ENCODE results near the gene HERC4. TPM values are rescaled to one million over a fixed set of nuclear protein-coding genes. Genes with fewer than 3 reads are reported as not detected.

The HERC4 gene
- total RNA-seq, 3 donors from 2014 or later = 54.1 to 72.2 (median 62.3) TPM

GRCh38 chr10:68112837-68113236, 37.8 kb upstream of the HERC4 start:
- intact Hi-C loops (cut with DNase I, micrococcal nuclease) = no loop called here
- no peak for DNase-seq
- H3K36me3 ChIP-seq (ENCODE audit: low read depth) = no peaks in the 10 kb centered on the region
- no peak for TF ChIP-seq CTCF (IDR thresholded peaks at IDR 0.05)
- no peak overlapping the region for H3K4me3 ChIP-seq
- ATAC-seq = no peak
- H3K4me1 ChIP-seq (ENCODE audit: low read depth) = no peaks in the 10 kb centered on the region
- no peaks in the 10 kb centered on the region for H3K9me3 ChIP-seq

GRCh38 chr10:68111584-68111983, 36.5 kb upstream of the HERC4 start:
- H3K36me3 ChIP-seq (ENCODE audit: low read depth) = no peaks in the 10 kb centered on the region

DNA sequence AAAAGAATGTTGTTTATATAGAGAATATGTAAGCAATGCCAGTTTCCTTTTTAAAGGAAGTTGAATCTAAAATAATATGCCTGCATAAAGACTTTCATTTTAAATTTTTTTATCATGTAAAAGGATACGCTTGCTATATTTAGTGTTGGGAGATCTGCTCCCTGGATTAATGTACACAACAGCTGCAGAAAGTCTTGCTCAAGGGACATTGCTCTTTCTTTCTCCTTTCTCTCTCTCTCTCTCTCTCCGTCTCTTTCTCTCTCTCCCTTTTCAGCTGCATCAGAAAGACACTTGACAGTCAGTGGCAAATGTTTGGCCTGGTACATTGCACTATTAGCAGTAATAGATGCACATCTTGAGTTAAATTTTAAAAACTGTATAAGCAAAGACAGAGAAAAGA, 34.9 kb upstream of the HERC4 start:
- no peak for ATAC-seq
- H3K4me3 ChIP-seq = no peak overlapping the region
- intact Hi-C loops (cut with DNase I, micrococcal nuclease) = no loop called here

More at GRCh38 chr10:68111584-68111983, 36.5 kb upstream of the HERC4 start:
- DNase-seq (no peak), ATAC-seq (no peak)
- H3K4me3 ChIP-seq = no peak overlapping the region
- no peaks in the 10 kb centered on the region for H3K9me3 ChIP-seq
- intact Hi-C loops (cut with DNase I, micrococcal nuclease) = no loop called here
- H3K4me1 ChIP-seq (ENCODE audit: low read depth) = no peaks in the 10 kb centered on the region
- TF ChIP-seq CTCF (IDR thresholded peaks at IDR 0.05) = no peak

DNA sequence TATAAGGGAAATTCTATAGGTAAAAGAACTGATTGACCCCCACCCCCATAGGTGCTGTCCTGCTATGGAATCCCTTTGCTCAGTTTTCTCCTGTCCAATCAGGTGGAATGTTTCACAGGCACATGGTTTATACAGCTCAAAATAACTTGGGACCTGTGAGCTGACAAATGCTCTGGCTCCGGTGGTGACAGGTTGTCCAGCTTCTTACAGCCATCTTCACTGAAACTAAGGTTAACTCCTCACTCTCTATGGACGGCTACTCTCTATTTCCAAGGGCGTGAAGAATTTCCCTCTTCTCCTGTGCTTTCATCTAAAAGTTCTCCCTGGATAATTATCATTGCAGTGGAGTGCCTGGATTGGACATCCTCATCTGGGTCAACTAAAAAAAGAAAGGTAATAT, 34.2 kb upstream of the HERC4 start, which contains the start of gene MYPN:
MYPN (plus strand) TSS at position 158 of the 400 bp plus-strand sequence. CDS start 11,951 bp downstream, outside the sequence.
- DNase-seq (no peak), ATAC-seq (no peak)
- TF ChIP-seq CTCF (IDR thresholded peaks at IDR 0.05) = no peak
- Histone ChIP-seq H3K4me3 (no peak within 1 kb of the TSS), H3K4me1 (ENCODE audit: low read depth) (no peaks in the 10 kb centered on the region), H3K9me3 (no peaks in the 10 kb centered on the region), H3K36me3 (ENCODE audit: low read depth) (no peaks in the 10 kb centered on the region)
- intact Hi-C loops (cut with DNase I, micrococcal nuclease) = no loop called here

More for the DNA sequence above, 34.9 kb upstream of the HERC4 start:
- H3K4me1 ChIP-seq (ENCODE audit: low read depth) = no peaks in the 10 kb centered on the region
- H3K36me3 ChIP-seq (ENCODE audit: low read depth) = no peaks in the 10 kb centered on the region
- DNase-seq = no peak
- H3K9me3 ChIP-seq = no peaks in the 10 kb centered on the region
- TF ChIP-seq CTCF (IDR thresholded peaks at IDR 0.05) = no peak

DNA sequence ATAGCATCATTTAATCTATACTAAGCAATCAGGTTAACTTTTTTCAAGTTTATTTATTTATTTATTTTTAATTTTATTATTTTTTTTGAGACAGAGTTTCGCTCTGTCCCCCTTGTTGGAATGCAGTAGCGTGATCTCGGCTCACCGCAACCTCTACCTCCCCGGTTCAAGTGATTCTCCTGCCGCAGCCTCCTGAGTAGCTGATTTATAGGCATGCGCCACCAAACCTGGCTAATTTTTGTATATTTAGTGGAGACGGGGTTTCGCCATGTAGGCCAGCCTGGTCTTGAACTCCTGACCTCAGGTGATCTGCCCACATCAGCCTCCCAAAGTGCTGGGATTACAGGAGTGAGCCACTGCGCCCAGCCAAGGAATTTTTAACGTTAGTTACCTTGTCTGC, 33.6 kb upstream of the HERC4 start:
- no peak overlapping the region for H3K4me3 ChIP-seq
- no peaks in the 10 kb centered on the region for H3K4me1 ChIP-seq (ENCODE audit: low read depth)
- DNase-seq (no peak), ATAC-seq (no peak)
- TF ChIP-seq CTCF (IDR thresholded peaks at IDR 0.05) = no peak
- no peaks in the 10 kb centered on the region for H3K9me3 ChIP-seq
- no peaks in the 10 kb centered on the region for H3K36me3 ChIP-seq (ENCODE audit: low read depth)
- intact Hi-C loops (cut with DNase I, micrococcal nuclease) = no loop called here

DNA sequence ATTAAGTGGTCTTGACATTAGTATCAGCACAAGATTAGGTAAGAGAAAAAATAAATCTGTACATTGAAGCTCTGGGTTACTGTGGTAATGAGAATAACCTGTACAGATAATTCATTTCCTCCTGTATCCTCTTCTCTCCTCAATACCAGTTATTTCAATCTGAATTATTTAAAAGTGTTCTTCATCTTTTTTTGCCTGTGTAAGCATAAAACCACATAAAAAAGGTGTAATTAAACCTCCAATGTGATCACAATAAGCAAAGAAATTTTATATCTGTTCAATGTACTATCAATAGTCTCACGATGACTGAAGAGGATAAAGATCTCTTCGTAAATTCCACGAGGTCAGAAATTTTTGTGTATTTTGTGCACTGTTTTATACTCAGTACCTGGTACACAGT, 33.0 kb upstream of the HERC4 start:
- no peaks in the 10 kb centered on the region for H3K36me3 ChIP-seq (ENCODE audit: low read depth)
- H3K9me3 ChIP-seq = no peaks in the 10 kb centered on the region
- no peaks in the 10 kb centered on the region for H3K4me1 ChIP-seq (ENCODE audit: low read depth)
- no peak for ATAC-seq
- no peak for TF ChIP-seq CTCF (IDR thresholded peaks at IDR 0.05)
- no peak for DNase-seq
- intact Hi-C loops (cut with DNase I, micrococcal nuclease) = no loop called here
- no peak overlapping the region for H3K4me3 ChIP-seq
